Endodermal cell (in vitro differentiated cells): ENCODE results near the gene C6orf62. TPM values are rescaled to one million over a fixed set of nuclear protein-coding genes. Genes with fewer than 3 reads are reported as not detected.
A peak's percentile ranks its signal among the peaks of the same experiment; 100 is the strongest.

ENCODE experiments used
- DNase-seq: peaks from one replicate; pipeline ENCODE4 v3.0.0-alpha.2; 2017
- H3K27ac ChIP-seq: 2 replicates; pipeline ENCODE4 v1.5.1; 2013; ENCODE audit warnings: mild to moderate bottlenecking, low read depth, low read length, moderate library complexity
- H3K27me3 ChIP-seq: 2 replicates; pipeline ENCODE4 v1.6.1; 2013; ENCODE audit warnings: mild to moderate bottlenecking, low read length, moderate library complexity; ENCODE audit not compliant: insufficient read depth, control insufficient read depth, poor library complexity, severe bottlenecking
- H3K36me3 ChIP-seq: 2 replicates; pipeline ENCODE4 v1.7.0; 2013; ENCODE audit warnings: mild to moderate bottlenecking, low read length, moderate library complexity; ENCODE audit not compliant: control insufficient read depth, insufficient read depth
- H3K4me1 ChIP-seq: one replicate; pipeline ENCODE4 v1.7.0; 2013; ENCODE audit warnings: low read length; ENCODE audit not compliant: control insufficient read depth, insufficient read depth
- H3K4me3 ChIP-seq: 2 replicates; pipeline ENCODE4 v1.5.1; 2013; ENCODE audit warnings: mild to moderate bottlenecking, low read length, moderate library complexity
- H3K9ac ChIP-seq: 2 replicates; pipeline ENCODE4 v1.6.1; 2013; ENCODE audit warnings: mild to moderate bottlenecking, low read length, moderate library complexity; ENCODE audit not compliant: poor library complexity, severe bottlenecking; ENCODE audit errors: extremely low read depth
- H3K9me3 ChIP-seq: 2 replicates; pipeline ENCODE4 v1.6.1; 2013; ENCODE audit warnings: mild to moderate bottlenecking, low read length, moderate library complexity; ENCODE audit not compliant: control insufficient read depth
- H3K27ac Mint-ChIP-seq: 2 replicates; pipeline ENCODE4 v1.8.0; 2020; ENCODE audit warnings: mixed read lengths
- H3K27me3 Mint-ChIP-seq: 2 replicates; pipeline ENCODE4 v1.8.0; 2021; ENCODE audit warnings: mild to moderate bottlenecking, mixed read lengths; ENCODE audit not compliant: insufficient read depth
- H3K36me3 Mint-ChIP-seq: 2 replicates; pipeline ENCODE4 v1.8.0; 2020; ENCODE audit warnings: low read depth, mixed read lengths
- H3K4me1 Mint-ChIP-seq: 2 replicates; pipeline ENCODE4 v1.8.0; 2020; ENCODE audit warnings: mixed read lengths
- H3K4me3 Mint-ChIP-seq: 2 replicates; pipeline ENCODE4 v1.8.0; 2020; ENCODE audit warnings: mild to moderate bottlenecking, moderate library complexity, mixed read lengths
- H3K9me3 Mint-ChIP-seq: 2 replicates; pipeline ENCODE4 v1.8.0; 2020; ENCODE audit warnings: mild to moderate bottlenecking, mixed read lengths
- CTCF ChIP-seq: fragments of 200-600 bp; sonication (generic); conservative IDR thresholded peaks from 2 replicates; pipeline ENCODE4 v1.5.0; 2021; ENCODE audit warnings: antibody characterized with exemption, mild to moderate bottlenecking
- WGBS, 2 experiments: methylation state at CpG; one replicate each; pipeline versions ENCODE4 v1.1.5 to v1.1.7; 2013; ENCODE audit warnings: missing lambda C conversion rate in 2 of 2, mixed read lengths in 1 of 2; ENCODE audit not compliant: insufficient coverage in 1 of 2, insufficient read length in 1 of 2; 5-methylcytosine and 5-hydroxymethylcytosine counted together
- total RNA-seq, 2 donors: library from RNA; stranded (reverse); fragmentation: NEBNext Ultra II Directional in 1 of 2; extraction: Animal tissue kit (Norgen Biotek cat#: 25700) in 1 of 2; gene quantifications; 2 replicates in 1 of 2; 3 replicates in 1 of 2; pipeline ENCODE4 v1.2.1, GENCODE V29; 2021

C6orf62 gene
- total RNA-seq, 2 donors from 2014 or later, result 106 to 120 TPM

GRCh38 chr6:24721461-24722215 is 2.7 kb upstream of the C6orf62 start:
- Histone ChIP-seq H3K27ac (peak overlapping the region; percentile 54), H3K9me3 (no peaks in the 10 kb centered on the region)

DNA sequence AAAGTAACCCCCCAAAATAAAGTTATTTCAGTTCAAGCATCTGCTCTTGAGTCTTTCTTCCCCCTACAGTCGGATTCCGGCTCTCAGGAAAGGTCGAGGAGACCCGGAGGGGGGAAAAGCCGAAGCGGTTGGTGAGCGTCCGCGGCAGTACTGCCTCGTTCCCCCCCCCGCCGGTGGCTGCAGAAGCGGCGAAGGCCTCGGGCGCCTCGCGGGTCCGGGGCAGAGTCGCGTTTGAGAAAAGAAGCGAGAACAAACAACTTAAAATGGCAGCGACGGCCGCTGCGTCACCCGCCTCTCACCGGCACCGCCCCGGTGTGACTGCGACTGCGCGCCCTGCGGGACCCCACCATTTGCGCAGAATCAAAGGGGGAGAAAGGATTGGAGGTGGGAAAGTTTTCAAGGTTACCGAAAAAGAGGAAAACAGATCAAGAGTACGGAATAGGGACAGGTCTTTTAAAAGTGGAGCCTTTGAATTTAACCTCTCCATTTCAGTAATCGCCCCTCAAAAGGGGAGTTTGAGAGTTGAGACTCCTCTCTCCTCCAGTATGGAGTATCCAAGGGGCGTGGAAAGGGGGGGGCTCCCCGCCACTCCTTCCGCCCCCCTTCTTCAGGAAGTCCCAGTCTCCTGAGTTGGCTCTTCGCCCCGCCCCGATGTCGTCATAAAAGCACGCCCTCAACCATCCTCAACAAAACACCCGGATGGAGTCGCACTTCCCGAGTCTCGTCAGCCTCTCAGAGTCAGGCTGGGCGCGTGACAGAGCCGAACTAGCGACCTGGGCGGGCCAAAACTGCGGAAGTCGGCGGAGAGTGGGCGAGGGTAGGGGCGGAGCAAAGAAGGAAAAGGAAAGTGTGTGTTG is 1.9 kb upstream of the C6orf62 start:
- peak overlapping the region; percentile 99 for H3K27ac Mint-ChIP-seq
- H3K27ac ChIP-seq, result peak overlapping the region; percentile 98
- H3K36me3 Mint-ChIP-seq, result peaks cover 29% of the 10 kb centered on the region
- no peaks in the 10 kb centered on the region for H3K27me3 ChIP-seq
- no peak for TF ChIP-seq CTCF
- H3K36me3 ChIP-seq, result peaks cover 24% of the 10 kb centered on the region
- H3K9ac ChIP-seq, result peak overlapping the region; percentile 100
- H3K9me3 ChIP-seq, result no peaks in the 10 kb centered on the region
- no peaks in the 10 kb centered on the region for H3K27me3 Mint-ChIP-seq
- H3K4me1 Mint-ChIP-seq, result peaks cover 37% of the 10 kb centered on the region
- H3K4me3 ChIP-seq, result peak overlapping the region; percentile 89
- peak; percentile 100 for DNase-seq
- WGBS, 2 experiments, result 0 to 2% methylated on average over 9 to 59 of the region's 60 CpGs
- peaks cover 5% of the 10 kb centered on the region for H3K4me1 ChIP-seq
- H3K9me3 Mint-ChIP-seq, result no peaks in the 10 kb centered on the region
- peak overlapping the region; percentile 98 for H3K4me3 Mint-ChIP-seq

More at GRCh38 chr6:24721461-24722215, 2.7 kb upstream of the C6orf62 start:
- Mint-ChIP-seq H3K9me3 (no peaks in the 10 kb centered on the region), H3K4me3 (peak overlapping the region; percentile 98), H3K36me3 (peaks cover 21% of the 10 kb centered on the region), H3K4me1 (peaks cover 30% of the 10 kb centered on the region), H3K27ac (peak overlapping the region; percentile 99), H3K27me3 (no peaks in the 10 kb centered on the region)
- Histone ChIP-seq H3K4me3 (peak overlapping the region; percentile 75), H3K9ac (peak overlapping the region; percentile 100), H3K36me3 (peaks cover 16% of the 10 kb centered on the region), H3K4me1 (peaks cover 5% of the 10 kb centered on the region), H3K27me3 (no peaks in the 10 kb centered on the region)
- DNase-seq, result no peak
- WGBS, 2 experiments, result 27 to 43% methylated on average over 17 to 26 of the region's 26 CpGs
- no peak for TF ChIP-seq CTCF

- Mint-ChIP-seq H3K36me3 (peaks cover 36% of the 10 kb centered on the region), H3K4me1 (peaks cover 38% of the 10 kb centered on the region), H3K27me3 (no peaks in the 10 kb centered on the region), H3K9me3 (no peaks in the 10 kb centered on the region), H3K27ac (peak overlapping the region; percentile 99), H3K4me3 (peak overlapping the region; percentile 98)
- Histone ChIP-seq H3K4me1 (peaks cover 5% of the 10 kb centered on the region), H3K4me3 (peak overlapping the region; percentile 89), H3K9me3 (no peaks in the 10 kb centered on the region), H3K9ac (peak overlapping the region; percentile 100), H3K27me3 (no peaks in the 10 kb centered on the region), H3K27ac (peak overlapping the region; percentile 98), H3K36me3 (peaks cover 30% of the 10 kb centered on the region)
- TF ChIP-seq CTCF, result no peak
- peak; percentile 69 for DNase-seq
- WGBS, 2 experiments, result 0% methylated on average over 7 to 39 of the region's 39 CpGs
These were observed 1.2 kb upstream of the C6orf62 start for GRCh38 chr6:24720131-24720603.
